ENCODE data around the gene KLHL6. TPM values are rescaled to one million over a fixed set of nuclear protein-coding genes. Genes with fewer than 3 reads are reported as not detected.

The KLHL6 gene
- total RNA-seq, 1 donor from 2014 or later = 1.1 TPM

DNA sequence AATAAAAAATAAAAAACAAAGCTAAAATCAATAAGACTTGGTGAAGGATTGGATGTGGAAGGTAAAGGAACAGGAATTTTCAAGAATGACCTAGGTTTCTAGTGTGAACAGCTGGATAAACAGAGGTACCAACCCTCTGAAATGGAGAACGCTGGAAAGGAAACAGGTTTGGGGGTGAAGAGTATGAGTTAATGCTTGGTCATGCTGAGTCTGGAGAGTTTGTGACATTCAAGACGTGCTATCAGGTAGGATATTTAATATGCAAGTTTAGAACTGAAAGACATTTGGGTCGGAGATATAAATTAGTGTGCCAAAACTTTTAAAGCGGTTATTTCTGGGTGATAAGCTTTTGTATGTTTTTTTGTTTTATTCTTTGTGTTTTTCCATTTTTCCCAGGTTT is 11.4 kb upstream of the KLHL6 start:
- no peak for DNase-seq

DNA sequence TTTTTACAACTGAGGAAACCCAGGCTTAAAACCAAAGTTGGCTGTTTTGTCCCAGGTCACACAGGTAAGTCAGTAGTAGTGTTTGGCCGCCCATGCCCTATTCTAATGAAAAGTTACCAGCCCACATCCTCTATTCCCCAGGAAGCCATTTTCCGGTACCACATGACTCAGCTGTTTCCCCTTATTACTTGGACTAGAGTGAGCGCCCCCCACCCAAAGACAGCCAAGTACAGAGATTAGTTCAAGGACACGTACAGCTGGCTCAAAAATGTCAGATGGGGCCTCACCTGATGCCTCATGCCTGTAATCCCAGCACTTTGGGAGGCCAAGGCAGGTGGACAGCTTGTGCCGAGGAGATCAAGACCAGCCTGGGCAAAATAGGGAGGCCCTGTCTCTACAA is 8.5 kb upstream of the KLHL6 start:
- DNase-seq = no peak

DNA sequence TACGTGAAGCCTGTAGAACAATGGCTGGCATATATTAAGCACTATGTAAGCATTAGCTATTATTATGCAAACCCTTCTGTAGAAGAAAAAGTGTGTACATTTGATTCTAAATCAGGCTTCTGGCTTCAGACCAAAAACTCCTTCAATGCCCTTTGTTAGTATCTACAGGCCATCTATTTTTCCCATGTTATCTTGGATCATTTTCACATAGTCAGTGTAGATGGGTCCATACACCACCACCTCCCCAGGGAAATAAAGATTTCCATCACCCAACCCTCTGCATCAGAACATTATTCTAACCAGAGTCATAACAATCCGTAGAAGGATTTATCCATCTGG is 8.0 kb upstream of the KLHL6 start:
- no peak for DNase-seq

DNA sequence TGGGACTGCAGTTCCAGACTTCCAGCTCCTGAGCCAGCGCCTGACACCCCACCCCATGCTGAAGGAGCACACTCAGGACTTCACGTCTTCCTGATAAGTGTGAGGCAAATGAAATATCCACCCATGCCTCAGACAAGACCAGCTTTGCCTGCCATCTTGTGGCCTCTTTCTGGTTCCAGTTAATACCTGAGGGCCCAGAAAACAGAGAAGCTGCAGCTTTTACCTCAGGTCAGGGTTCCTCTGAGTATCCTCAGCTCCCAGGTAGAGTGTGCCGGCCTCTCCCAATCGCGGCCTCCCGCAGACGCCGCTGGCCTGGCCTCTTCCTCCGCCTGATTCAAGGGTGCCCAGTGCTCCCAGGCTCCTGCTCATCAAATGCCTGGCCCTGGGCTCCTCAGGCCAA is 5.1 kb upstream of the KLHL6 start:
- no peak for DNase-seq

DNA sequence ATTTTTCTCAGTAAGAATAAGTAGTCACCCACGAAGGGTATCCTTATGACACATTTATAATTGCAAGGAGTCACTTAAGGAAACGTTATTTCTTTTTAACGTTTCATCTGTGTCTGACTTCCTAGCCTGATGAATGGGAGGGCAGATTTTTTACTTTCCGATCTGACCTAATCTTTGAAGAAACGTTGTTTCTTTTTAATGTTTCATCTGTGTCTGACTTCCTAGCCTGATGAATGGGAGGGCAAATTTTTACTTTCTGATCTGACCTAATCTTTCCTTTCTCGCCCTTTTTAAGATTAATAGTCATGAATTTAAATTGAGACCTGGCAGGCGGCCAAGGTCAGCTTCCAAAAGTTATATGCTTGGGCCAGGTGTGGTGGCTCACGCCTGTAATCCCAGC is 3.0 kb upstream of the KLHL6 start:
- no peak for DNase-seq

DNA sequence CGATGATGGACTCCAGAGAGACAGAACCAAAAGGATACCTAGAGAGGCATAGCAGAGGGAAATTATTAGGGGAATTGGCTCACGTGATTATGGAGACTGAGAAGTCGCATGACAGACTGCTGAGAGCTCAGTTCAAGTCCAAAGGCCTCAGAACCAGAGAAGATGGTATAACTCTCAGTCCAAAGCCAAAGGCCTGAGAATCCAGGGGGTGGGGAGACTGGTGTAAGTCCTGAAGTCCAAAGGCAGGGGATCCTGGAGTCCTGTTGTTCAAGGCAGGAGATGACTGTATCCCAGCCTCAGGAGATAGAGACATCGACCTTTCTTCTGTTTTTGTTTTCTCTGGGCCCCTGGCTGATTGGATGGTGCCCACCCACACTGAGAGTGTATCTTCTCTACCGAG is 1.2 kb upstream of the KLHL6 start:
- no peak for DNase-seq

DNA sequence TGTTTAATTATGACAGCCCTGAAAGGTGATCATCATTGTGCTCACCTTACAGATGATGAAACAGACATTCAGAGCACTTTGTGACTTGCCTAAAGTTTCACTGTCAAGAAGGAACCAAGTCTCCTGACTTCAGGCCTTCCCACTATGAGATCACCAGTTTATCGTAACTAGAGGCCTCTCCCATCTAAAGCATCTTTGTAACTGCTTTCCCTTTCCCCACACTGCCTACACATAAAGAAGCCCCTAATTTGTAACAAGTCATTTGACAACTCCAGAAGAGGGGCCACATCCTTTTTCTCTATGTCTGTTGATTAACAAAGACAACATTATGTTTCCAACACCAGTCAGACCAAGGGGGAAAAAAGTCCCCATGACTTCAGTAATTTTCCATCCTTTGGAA is 1.1 kb downstream of the KLHL6 start:
- no peak for DNase-seq

DNA sequence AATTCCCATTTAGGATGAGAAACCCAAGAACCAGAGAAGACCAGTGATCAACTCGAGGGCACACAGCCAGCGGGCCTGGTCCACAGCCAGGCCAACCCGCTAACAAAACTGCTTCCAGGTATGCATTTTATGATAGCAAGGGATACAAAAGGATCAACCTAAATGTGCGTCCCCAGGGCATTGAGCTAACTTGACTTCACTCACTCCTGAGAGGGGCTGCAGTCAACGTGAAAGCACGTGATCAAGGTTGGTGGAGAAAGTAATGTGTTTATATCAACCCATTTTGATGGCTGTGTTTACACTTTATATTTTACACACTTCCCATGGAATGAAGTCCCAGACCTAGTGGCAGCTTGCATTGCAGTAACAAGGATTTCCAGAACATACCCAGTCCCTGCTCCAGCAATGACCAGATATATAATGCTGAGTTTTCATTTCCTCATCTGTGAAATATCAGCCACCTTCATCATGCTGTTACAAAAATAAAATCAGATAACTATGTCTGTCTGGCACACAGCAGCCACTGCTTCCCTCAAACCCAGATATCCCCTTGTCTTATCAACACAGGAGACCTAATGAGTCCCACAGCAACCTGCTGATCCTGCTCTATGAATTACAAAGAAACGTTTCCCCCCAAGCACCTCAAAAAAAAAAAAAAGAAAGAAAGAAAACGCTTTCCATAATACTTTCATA is 2.0 kb downstream of the KLHL6 start:
- DNase-seq = no peak

DNA sequence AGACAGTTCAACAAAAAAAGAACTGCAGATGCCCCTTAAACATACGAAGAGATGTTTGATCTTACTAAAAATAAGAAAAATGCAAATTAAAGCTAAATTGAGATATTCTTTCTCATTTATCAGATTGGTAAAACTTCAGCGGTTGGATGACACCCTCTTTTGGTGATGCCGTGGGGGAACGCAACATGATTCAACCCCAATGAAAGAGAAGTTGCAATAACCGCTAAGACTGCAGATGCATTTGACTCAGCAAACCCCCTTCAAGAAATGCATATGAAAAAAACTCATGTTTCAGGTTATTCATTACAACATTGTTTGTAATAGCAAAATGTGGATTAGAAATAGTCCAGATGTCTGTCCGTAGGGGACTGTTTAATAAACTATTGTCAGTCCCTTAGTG is 3.6 kb downstream of the KLHL6 start:
- DNase-seq = no peak

DNA sequence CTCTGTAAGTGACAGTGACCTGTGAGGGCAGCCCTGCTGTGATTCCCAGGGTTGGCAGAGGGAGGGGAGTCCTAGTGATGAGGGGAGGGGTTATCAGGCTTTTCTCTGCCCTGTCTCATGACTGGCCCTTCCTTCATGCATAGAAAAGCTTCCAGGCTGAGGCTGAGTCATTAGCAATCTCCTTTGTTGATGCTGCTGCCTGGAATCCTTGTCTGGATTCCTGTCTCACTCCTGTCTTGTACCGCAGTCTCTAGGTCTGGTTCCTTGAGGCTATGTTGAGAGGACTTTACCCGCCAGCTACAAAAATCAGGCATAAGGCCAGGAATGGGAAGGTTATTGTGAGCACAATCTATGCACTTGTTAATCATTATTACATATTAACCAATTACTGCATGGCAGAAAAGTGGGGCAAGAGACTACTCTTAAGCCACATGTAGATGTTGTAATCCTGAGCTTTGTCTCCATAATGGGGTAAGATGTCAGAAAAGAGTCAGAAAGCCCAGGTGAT is 7.2 kb downstream of the KLHL6 start:
- DNase-seq = no peak

DNA sequence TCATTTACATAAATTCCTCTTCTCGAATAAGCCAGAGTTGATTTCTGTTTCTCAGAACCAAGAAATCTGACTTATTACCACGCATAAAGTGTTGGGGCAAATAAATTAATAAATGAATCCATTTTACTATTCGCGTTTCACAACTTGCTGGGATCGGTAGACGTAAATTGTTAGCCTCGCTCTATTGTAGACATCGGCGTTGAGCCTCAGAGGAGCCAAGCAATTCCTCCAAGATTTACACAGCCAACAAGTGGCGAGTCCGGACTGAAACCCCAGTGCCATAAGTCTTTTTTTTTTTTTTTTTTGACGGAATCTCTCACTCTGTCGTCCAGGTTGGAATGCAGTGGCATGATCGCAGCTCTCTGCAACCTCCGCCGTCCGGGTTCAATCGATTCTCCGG is 8.9 kb downstream of the KLHL6 start:
- DNase-seq = no peak

DNA sequence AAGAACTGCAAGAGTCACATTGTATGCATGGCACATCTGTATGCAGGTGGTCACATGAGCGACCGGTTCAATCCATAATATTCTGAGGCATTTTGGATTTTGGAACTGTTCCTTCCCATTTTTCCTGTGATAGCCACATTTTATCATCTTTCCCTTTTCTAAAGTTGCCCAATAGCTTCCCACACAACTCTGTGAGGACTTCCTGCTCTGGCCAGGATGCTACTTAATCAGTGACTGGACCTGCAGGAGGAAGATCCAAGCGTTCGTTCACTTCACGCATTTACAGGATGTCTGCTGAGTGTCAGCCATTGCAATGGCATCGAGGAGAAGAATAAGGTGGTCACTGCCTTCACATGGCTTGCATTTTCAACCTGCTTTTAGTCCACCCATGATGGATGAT is 9.8 kb downstream of the KLHL6 start:
- DNase-seq = no peak

DNA sequence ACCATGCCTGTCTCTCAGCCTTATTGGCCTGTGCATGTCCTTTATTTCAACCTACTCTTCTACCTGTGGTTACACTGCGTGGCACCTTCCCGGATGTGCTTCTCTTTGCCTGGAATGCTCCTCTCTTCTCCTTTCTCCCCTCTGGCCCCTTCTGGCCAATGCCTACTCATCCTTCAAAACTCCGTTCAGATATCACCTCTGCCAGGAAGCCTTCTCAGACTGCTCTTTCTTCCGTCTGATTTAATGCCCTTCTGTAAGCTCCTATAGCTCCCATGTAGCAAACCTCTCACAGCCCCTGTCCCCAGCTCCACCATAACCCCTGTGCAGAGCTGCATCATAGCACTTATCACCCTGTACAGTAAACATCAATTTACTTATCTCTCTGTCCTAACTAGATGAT is 13.2 kb downstream of the KLHL6 start:
- no peak for DNase-seq

DNA sequence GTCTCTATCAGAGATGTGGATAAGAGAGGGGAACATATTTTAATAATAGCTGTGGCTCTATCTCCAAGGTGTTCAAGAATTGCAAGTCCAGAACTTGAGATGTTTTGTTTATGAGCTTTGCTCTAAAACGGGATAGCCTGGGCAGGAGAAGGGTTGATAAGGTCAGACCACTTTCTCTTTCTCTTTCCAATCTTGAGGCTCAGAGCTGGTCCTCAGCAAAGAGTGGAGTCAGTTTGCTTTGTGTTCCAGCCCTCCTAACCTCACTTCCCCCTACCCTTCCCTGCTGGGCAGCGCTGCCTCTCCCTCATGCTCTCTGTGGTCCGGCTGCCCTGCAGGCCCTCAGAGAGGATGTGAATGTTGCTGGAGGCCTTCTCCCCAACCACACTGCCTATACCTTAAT is 13.8 kb downstream of the KLHL6 start:
- DNase-seq = no peak

DNA sequence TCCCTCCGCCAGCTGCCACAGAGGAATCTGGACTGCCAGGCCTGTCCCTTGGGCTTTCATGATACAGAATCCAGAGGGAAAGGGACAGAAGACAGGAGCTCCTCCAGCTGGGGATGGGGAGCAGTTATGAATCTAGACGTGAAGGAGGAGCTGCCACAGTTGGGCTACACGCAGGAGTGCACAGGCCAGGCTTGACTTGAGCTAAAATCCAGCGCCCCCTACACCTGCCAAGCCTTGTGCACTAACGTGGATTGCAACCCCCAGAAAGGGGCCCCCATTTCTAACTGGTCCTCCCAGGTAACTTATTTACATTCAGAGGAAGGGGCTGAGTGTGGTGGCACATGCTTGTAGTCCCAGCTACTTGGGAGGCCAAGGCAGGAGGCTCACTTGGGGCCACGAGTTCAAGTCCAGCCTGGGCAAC is 14.3 kb downstream of the KLHL6 start:
- DNase-seq = no peak

DNA sequence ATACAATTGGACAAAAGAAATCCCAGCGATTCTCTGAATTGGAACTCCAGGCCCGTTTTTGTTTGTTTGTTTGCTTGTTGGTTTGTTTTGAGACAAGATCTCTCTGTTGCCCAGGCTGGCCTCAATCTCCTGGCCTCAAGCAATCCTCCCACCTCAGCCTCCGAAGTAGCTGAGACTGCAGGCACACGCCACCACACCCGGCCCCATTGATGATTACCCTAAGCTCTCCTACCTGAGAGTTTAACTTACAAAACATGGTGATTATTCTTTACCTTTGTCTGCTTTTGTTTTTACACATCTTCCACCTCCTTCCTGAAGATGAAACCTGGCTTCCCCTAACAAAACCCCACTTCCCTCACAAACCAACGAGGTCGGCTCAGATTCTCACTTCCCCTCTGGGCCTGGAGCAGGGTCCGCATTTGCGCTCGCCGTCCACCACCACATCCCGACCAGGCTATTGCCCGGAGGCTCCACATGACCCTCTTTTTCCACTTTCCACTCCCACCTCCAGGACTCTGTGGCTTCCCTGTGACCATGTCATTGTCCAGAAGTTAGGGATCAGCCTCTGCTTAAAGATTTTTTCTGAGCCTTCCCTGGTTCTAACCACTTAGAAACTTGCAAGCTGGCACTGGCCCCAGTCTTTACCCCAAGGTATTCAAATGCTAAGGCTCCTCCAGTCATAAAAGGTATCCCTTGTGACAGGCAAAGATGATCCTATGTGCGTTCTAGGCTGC is 14.8 kb downstream of the KLHL6 start:
- no peak for DNase-seq

DNA sequence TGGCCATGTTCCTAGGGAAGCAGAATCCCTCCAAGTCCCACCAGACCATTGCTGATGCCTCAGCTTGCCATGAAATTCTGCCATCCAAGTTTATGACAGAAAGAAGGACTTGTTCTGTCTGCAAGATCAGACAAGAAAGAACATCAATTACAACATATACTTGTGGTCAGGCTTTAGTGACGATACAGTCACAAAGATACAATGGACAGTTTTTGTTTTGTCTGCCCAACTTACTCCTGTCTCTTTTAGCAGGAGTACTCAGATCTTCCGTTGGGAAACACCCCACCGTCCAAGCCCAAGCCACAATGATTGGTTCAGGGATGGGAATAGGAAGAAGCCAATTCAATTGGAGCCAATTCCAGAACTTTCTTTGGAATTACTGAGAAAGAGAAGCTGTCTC is 15.7 kb downstream of the KLHL6 start:
- no peak for DNase-seq

DNA sequence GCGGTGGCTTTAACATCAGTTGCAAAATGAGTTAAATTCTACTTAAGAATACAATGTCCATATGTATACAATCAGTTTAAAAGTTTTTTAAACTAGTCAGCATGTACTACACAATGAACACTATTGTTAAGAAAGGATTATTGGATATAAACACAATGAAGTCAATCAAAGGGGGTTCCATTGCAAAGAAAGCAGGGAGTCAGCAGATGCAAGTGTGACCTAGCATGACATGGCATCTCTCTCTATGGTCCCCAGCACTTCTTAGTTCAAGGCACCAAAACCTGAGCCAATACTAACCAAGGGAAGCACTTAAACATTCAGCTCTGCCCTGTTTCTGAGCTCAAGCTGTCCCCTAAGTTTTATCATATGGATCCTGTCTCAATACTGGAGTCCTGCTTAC is 17.0 kb downstream of the KLHL6 start:
- no peak for DNase-seq

DNA sequence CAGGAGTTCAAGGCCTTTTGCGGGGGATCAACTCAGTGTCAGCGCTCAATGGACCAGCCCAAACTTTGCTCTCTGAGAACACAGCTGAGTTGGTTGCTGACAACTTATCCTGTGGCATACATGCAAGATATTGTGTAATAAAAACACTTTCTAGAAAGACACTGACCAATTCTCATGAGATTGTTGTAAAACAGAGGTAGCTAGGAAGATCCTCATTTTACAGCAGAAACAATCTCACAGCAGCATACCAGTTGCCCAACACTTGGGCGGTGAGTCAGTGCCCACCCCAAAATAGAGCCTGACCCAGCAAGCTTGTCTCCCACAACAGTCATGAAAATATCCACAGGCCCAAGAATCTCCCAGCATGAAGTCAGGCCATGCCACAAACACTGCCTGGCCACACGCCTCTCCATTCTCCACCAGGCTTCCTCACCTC is 18.2 kb downstream of the KLHL6 start:
- DNase-seq = no peak

DNA sequence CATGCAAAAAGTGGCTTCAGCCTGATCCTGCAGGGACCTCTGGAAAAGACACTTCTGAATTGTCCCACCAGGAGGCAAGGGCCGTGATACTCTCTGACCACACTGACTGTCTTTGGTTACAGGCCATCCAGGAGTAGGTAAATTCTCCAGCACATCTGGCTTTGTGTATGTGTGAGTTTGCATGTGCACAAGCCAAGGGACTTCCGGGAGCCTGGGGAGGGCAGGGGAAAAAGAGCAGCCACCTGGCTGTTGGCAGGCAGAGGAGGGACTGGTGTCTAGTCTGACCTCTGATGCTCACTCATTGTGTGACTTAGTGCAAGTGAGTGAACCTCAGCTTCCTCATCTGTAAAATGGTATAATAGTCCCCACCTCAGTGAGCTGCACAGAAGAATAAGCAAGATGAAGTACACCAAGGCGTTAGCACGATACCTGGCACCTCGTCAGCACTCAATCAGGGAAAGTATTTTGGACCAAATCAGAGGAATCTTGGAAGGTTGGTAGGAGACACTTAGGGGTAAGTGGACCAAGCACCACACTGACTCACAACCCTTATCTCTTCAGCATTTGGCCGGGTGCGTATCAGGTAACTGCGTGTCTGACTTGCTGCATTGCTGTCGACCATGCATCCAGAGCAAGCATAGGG is 19.1 kb downstream of the KLHL6 start:
- DNase-seq = no peak

DNA sequence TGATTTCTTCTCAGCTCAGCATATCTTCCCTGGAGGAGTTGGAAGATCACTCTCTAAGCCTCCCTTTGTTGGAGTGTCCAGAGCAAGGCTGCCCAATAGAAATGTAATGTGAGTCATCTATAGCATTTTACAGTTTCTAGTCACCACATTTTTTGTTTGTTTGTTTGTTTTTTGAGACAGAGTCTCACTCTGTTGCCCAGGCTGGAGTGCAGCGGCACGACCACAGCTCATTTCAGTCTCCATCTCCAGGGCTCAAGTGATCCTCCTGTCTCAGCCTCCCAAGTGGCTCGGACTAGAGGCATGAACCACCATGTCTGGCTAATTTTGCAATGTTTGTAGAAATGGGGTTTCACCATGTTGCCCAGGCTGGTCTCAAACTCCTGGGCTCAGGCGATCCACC is 21.3 kb downstream of the KLHL6 start:
- DNase-seq = no peak

DNA sequence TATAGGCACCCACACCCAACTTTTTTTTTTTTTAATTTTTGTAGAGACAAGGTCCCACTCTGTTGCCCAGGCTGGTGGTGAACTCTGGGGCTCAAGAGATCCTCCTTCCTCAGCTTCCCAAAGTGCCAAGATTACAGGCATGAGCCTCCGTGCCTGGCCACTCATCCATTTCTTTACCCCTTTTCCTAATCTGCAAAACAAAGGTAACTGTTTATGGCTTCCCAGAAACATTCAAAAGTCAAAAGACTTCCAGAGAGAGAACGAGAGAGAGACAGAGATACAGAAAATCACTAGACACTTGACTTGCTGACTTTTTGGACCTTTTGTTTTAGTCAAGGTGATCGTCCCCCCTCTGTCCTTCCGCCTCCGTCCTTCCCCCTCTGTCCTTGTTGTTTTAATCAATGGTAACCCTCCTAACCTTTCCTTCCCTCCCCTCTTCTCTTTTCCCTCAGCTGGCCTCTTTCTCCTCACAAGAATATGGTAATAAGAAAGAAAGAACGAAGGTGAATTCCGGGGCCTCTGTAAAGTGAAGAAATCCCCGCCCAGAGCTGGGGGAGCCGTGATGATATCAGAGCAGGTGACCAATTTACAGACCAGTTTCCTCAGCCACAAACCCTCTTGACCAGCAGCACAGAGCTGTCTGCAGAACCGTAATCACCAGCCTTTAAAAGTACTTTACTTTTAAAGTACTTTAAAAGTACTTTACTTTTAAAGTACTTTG is 21.9 kb downstream of the KLHL6 start:
- DNase-seq = no peak

Measured in occipital lobe (tissue), 2 donors.